Breast epithelium (tissue), 4 donors: ENCODE results near the gene CGNL1. TPM values are rescaled to one million over a fixed set of nuclear protein-coding genes. Genes with fewer than 3 reads are reported as not detected.
A peak's percentile ranks its signal among the peaks of the same experiment; 100 is the strongest.

Experiments
- DNase-seq, 2 donors: peaks; one replicate each; pipeline ENCODE4 v3.0.0-alpha.2; 2019; ENCODE audit warnings: low spot score in 2 of 2
- H3K27ac ChIP-seq, 2 donors: fragments of 200-600 bp; sonication (generic) in 1 of 2; one replicate each; pipeline ENCODE4 v1.5.1; 2016 to 2019; ENCODE audit warnings: mild to moderate bottlenecking in 1 of 2
- H3K27me3 ChIP-seq, 2 donors: fragments of 200-600 bp; sonication (generic) in 1 of 2; one replicate each; pipeline versions ENCODE4 v1.5.1 to v1.6.0; 2017 to 2019; ENCODE audit warnings: control low read depth in 1 of 2, mild to moderate bottlenecking in 1 of 2
- H3K36me3 ChIP-seq: fragments of 200-600 bp; one replicate; pipeline ENCODE4 v1.5.1; 2019
- H3K4me1 ChIP-seq, 2 donors: fragments of 200-600 bp; sonication (generic); one replicate each; pipeline ENCODE4 v1.5.1; 2016 to 2019; ENCODE audit warnings: control low read depth in 1 of 2
- H3K4me3 ChIP-seq, 3 donors: fragments of 200-600 bp; sonication (generic); 1 replicate in 2 of 3; 2 replicates in 1 of 3; pipeline ENCODE4 v1.5.1; 2016 to 2019; ENCODE audit warnings: mild to moderate bottlenecking in 3 of 3, moderate library complexity in 2 of 3
- H3K9me3 ChIP-seq, 2 donors: fragments of 200-600 bp; sonication (generic) in 1 of 2; one replicate each; pipeline ENCODE4 v1.5.1; 2016 to 2019; ENCODE audit warnings: control low read depth in 1 of 2
- CTCF ChIP-seq, 3 donors: fragments of 450-650 bp; IDR thresholded peaks; one replicate each; pipeline ENCODE4 v1.5.1; 2016 to 2017; ENCODE audit warnings: antibody characterized with exemption in 3 of 3, mild to moderate bottlenecking in 3 of 3, moderate library complexity in 3 of 3
- POLR2A ChIP-seq: fragments of 450-650 bp; IDR thresholded peaks from one replicate; pipeline ENCODE4 v1.6.1; 2016; ENCODE audit warnings: antibody characterized with exemption, mild to moderate bottlenecking, moderate library complexity
- POLR2AphosphoS5 ChIP-seq, 3 donors: sonication (generic); formaldehyde crosslinking; IDR thresholded peaks; one replicate each; pipeline ENCODE4 v1.6.1; 2017; ENCODE audit warnings: antibody characterized with exemption in 3 of 3
- intact Hi-C: fragments of 100-400 bp; cut with DNase I; formaldehyde crosslinking; loops from one replicate; pipeline ENCODE4 v1.15.1; 2023; ENCODE audit warnings: low total_unique reads
- total RNA-seq, 3 donors: library from RNA; depleted of rRNA; stranded (reverse); fragments of >200 nt; gene quantifications; one replicate each; pipeline ENCODE4 v1.1.0, GENCODE V29; 2016

Gene CGNL1
- total RNA-seq, 3 donors from 2014 or later, result 5.4 to 24.9 (median 18.4) TPM

GRCh38 chr15:57500979-57501576 is 124.8 kb downstream of the CGNL1 start:
- no peak overlapping the region for H3K27ac ChIP-seq
- TF ChIP-seq POLR2A (no peak), CTCF (IDR thresholded peaks at IDR 0.05) (no peak), POLR2AphosphoS5 (IDR thresholded peaks at IDR 0.05) (no peak)
- H3K27me3 ChIP-seq, result no peaks in the 10 kb centered on the region
- H3K4me3 ChIP-seq, result no peak overlapping the region
- intact Hi-C loops, result no loop called here
- peaks cover 7 to 22% of the 10 kb centered on the region in 2 donors for H3K4me1 ChIP-seq
- no peak for DNase-seq
- H3K9me3 ChIP-seq, result no peaks in the 10 kb centered on the region
- H3K36me3 ChIP-seq, result no peaks in the 10 kb centered on the region

GRCh38 chr15:57502116-57502515 is 125.8 kb downstream of the CGNL1 start:
- Histone ChIP-seq H3K27ac (peak overlapping the region in 1 of 2 donors; percentile 87), H3K4me3 (no peak overlapping the region), H3K27me3 (no peaks in the 10 kb centered on the region), H3K4me1 (peaks cover 0 to 15% of the 10 kb centered on the region in 2 donors), H3K36me3 (no peaks in the 10 kb centered on the region), H3K9me3 (no peaks in the 10 kb centered on the region)
- TF ChIP-seq CTCF (IDR thresholded peaks at IDR 0.05) (no peak), POLR2A (no peak), POLR2AphosphoS5 (IDR thresholded peaks at IDR 0.05) (no peak)
- DNase-seq, result no peak
- intact Hi-C loops, result no loop called here

GRCh38 chr15:57503051-57503702 is 126.9 kb downstream of the CGNL1 start:
- Histone ChIP-seq H3K36me3 (no peaks in the 10 kb centered on the region), H3K4me3 (no peak overlapping the region), H3K9me3 (no peaks in the 10 kb centered on the region), H3K4me1 (peaks cover 0 to 7% of the 10 kb centered on the region in 2 donors), H3K27me3 (no peaks in the 10 kb centered on the region), H3K27ac (peak overlapping the region in 1 of 2 donors; percentile 87)
- TF ChIP-seq POLR2A, result no peak
- TF ChIP-seq POLR2AphosphoS5 (IDR thresholded peaks at IDR 0.05), result no peak
- TF ChIP-seq CTCF (IDR thresholded peaks at IDR 0.05), result no peak
- no peak for DNase-seq
- intact Hi-C loops, result no loop called here

- intact Hi-C loops, result no loop called here
- H3K4me1 ChIP-seq, result peaks cover 0 to 7% of the 10 kb centered on the region in 2 donors
- peak overlapping the region; percentile 82 to 87 for H3K27ac ChIP-seq
- TF ChIP-seq POLR2AphosphoS5 (IDR thresholded peaks at IDR 0.05), result no peak
- TF ChIP-seq CTCF (IDR thresholded peaks at IDR 0.05), result no peak
- no peak for TF ChIP-seq POLR2A
- no peaks in the 10 kb centered on the region for H3K27me3 ChIP-seq
- H3K4me3 ChIP-seq, result no peak overlapping the region
- no peaks in the 10 kb centered on the region for H3K36me3 ChIP-seq
- DNase-seq, result no peak
- H3K9me3 ChIP-seq, result no peaks in the 10 kb centered on the region
Observed at GRCh38 chr15:57503911-57504598, 127.8 kb downstream of the CGNL1 start.

- Histone ChIP-seq H3K27ac (peak overlapping the region; percentile 82 to 87), H3K9me3 (no peaks in the 10 kb centered on the region), H3K4me3 (no peak overlapping the region), H3K4me1 (peaks cover 0 to 7% of the 10 kb centered on the region in 2 donors), H3K36me3 (no peaks in the 10 kb centered on the region), H3K27me3 (no peaks in the 10 kb centered on the region)
- DNase-seq, result no peak
- TF ChIP-seq POLR2AphosphoS5 (IDR thresholded peaks at IDR 0.05), result no peak
- no peak for TF ChIP-seq POLR2A
- TF ChIP-seq CTCF (IDR thresholded peaks at IDR 0.05), result no peak
- intact Hi-C loops, result no loop called here
Observed at GRCh38 chr15:57504599-57504940, 128.3 kb downstream of the CGNL1 start.
